DMS79 treated with DMSO at 0.1 percent for 48 hours (cell line): ENCODE measurements around the gene SFI1.
A peak's percentile ranks its signal among the peaks of the same experiment; 100 is the strongest.
"Not testable (repeated sequence)": the region's sequence is repeated elsewhere in the genome, so short reads cannot be mapped to it uniquely, and the experiment has no call there.

Experiments used
- DNase-seq: peaks from one replicate; lab custom pipeline; 2025; lab: John Stamatoyannopoulos, UW

SFI1 gene

GRCh38 chr22:31550871-31551370 lies 54.6 kb downstream of the SFI1 start:
- no peak for DNase-seq

GRCh38 chr22:31556627-31557203 lies 60.4 kb downstream of the SFI1 start:
- DNase-seq, result no peak

GRCh38 chr22:31558546-31558945 lies 62.2 kb downstream of the SFI1 start:
- DNase-seq, result not testable (repeated sequence)

GRCh38 chr22:31561238-31561887 lies 65.0 kb downstream of the SFI1 start:
- peak; percentile 2 for DNase-seq

GRCh38 chr22:31561970-31562369 lies 65.6 kb downstream of the SFI1 start:
- DNase-seq, result no peak

- no peak for DNase-seq
Measured at GRCh38 chr22:31566484-31566883, 70.1 kb downstream of the SFI1 start.

- no peak for DNase-seq
Measured at GRCh38 chr22:31567196-31567595, 70.9 kb downstream of the SFI1 start.

GRCh38 chr22:31567702-31568101 lies 71.4 kb downstream of the SFI1 start:
- no peak for DNase-seq

GRCh38 chr22:31569126-31569525 lies 72.8 kb downstream of the SFI1 start:
- DNase-seq, result no peak

- DNase-seq, result no peak
Measured at GRCh38 chr22:31572939-31573338, 76.6 kb downstream of the SFI1 start.

- DNase-seq, result no peak
Measured at GRCh38 chr22:31574055-31574670, 77.8 kb downstream of the SFI1 start.

- no peak for DNase-seq
Measured at GRCh38 chr22:31575190-31575589, 78.9 kb downstream of the SFI1 start.

GRCh38 chr22:31577711-31578110 lies 81.4 kb downstream of the SFI1 start:
- DNase-seq, result no peak

- no peak for DNase-seq
Measured at GRCh38 chr22:31578171-31578570, 81.8 kb downstream of the SFI1 start.

GRCh38 chr22:31579835-31580242 lies 83.5 kb downstream of the SFI1 start:
- DNase-seq, result no peak

GRCh38 chr22:31583861-31584485 lies 87.6 kb downstream of the SFI1 start:
- DNase-seq, result no peak

GRCh38 chr22:31584804-31585160 lies 88.4 kb downstream of the SFI1 start:
- no peak for DNase-seq

- DNase-seq, result no peak
Measured at GRCh38 chr22:31585161-31585859, 89.0 kb downstream of the SFI1 start.

- DNase-seq, result no peak
Measured at GRCh38 chr22:31586137-31586920, 90.0 kb downstream of the SFI1 start.

- no peak for DNase-seq
Measured at GRCh38 chr22:31588970-31589675, 92.8 kb downstream of the SFI1 start.

GRCh38 chr22:31590161-31590560 lies 93.8 kb downstream of the SFI1 start:
- DNase-seq, result not testable (repeated sequence)
